K562 (cell line): ENCODE data around the gene BTG2. TPM values are rescaled to one million over a fixed set of nuclear protein-coding genes. Genes with fewer than 3 reads are reported as not detected.

ENCODE experiments used
- ARID3A ChIP-seq: IDR thresholded peaks from 2 replicates; pipeline ENCODE4 v1.6.1; 2012; ENCODE audit warnings: low read depth, low read length, improper control_type of control experiment, borderline replicate concordance
- ILF3 ChIP-seq: fragments of 450-650 bp; IDR thresholded peaks from 2 replicates; pipeline ENCODE4 v1.6.1; 2018; ENCODE audit warnings: antibody characterized with exemption, mild to moderate bottlenecking, moderate library complexity, borderline replicate concordance
- JUND ChIP-seq, 2 experiments: IDR thresholded peaks; 2 replicates in 1 of 2; 3 replicates in 1 of 2; pipeline ENCODE4 v1.6.1; 2011; ENCODE audit warnings: borderline replicate concordance in 2 of 2, low read depth in 2 of 2, low read length in 2 of 2, improper control_type of control experiment in 1 of 2, missing biosample characterization in 1 of 2, missing genetic modification characterization in 1 of 2, missing genetic modification reagents in 1 of 2
- KDM2B ChIP-seq: fragments of 250-450 bp; sonication (Bioruptor Pico); IDR thresholded peaks from 2 replicates; pipeline ENCODE4 v1.8.0; 2021; ENCODE audit warnings: mild to moderate bottlenecking, moderate library complexity
- MBD1 ChIP-seq: fragments of 250-450 bp; sonication (Bioruptor Pico); IDR thresholded peaks from 2 replicates; pipeline ENCODE4 v1.8.0; 2022; ENCODE audit warnings: inconsistent platforms
- MCM7 ChIP-seq, 2 experiments: fragments of 450-650 bp; IDR thresholded peaks; 2 replicates each; pipeline ENCODE4 v1.6.1; 2016 to 2018
- MTA1 ChIP-seq: fragments of 450-650 bp; IDR thresholded peaks from 2 replicates; pipeline ENCODE4 v1.6.1; 2017; ENCODE audit warnings: borderline replicate concordance
- RBFOX2 ChIP-seq: fragments of 200-400 bp; formaldehyde crosslinking; IDR thresholded peaks from 2 replicates; pipeline ENCODE4 v1.6.1; 2017; ENCODE audit warnings: low read depth, mild to moderate bottlenecking, low read length, moderate library complexity
- SETDB1 ChIP-seq: IDR thresholded peaks from one replicate; pipeline ENCODE4 v1.6.1; 2012; ENCODE audit warnings: low read length, control low read depth, inconsistent platforms
- TEAD1 ChIP-seq, 2 experiments: fragments of 450-650 bp in 1 of 2; sonication (generic) in 1 of 2; formaldehyde crosslinking; IDR thresholded peaks; 2 replicates each; pipeline versions ENCODE4 v1.4.0 to v1.8.0; 2020 to 2022; ENCODE audit warnings: mild to moderate bottlenecking in 2 of 2, missing genetic modification reagents in 1 of 2
- ZFP1 ChIP-seq: fragments of 450-650 bp; formaldehyde crosslinking; IDR thresholded peaks from 2 replicates; pipeline ENCODE4 v1.4.0; 2020; ENCODE audit warnings: mild to moderate bottlenecking, mixed read lengths
- ZNF121 ChIP-seq: sonication (generic); formaldehyde crosslinking; conservative IDR thresholded peaks from 2 replicates; pipeline ENCODE4 v1.8.0; 2022; ENCODE audit warnings: missing genetic modification reagents
- ZNF277 ChIP-seq: fragments of 250-450 bp; sonication (Bioruptor Pico); IDR thresholded peaks from 2 replicates; pipeline ENCODE4 v1.8.0; 2022; ENCODE audit warnings: inconsistent platforms, mild to moderate bottlenecking, moderate library complexity, borderline replicate concordance
- ZNF398 ChIP-seq: fragments of 250-450 bp; sonication (Bioruptor Pico); IDR thresholded peaks from 2 replicates; pipeline ENCODE4 v1.8.0; 2021; ENCODE audit warnings: moderate library complexity, mild to moderate bottlenecking, inconsistent platforms
- ZNF764 ChIP-seq: fragments of 250-450 bp; sonication (Bioruptor Pico); IDR thresholded peaks from 2 replicates; pipeline ENCODE4 v1.4.0; 2020; ENCODE audit warnings: low read depth, mild to moderate bottlenecking, moderate library complexity
- ZZZ3 ChIP-seq: fragments of 450-650 bp; IDR thresholded peaks from 2 replicates; pipeline ENCODE4 v1.6.1; 2016; ENCODE audit warnings: antibody characterized with exemption, mild to moderate bottlenecking, moderate library complexity
- polyA plus RNA-seq, 8 experiments: library from polyadenylated mRNA; depleted of rRNA in 4 of 8; stranded (reverse) in 5 of 8; unstranded in 3 of 8; fragments of >200 nt; fragmentation: Nextera tagmentation in 2 of 8; fragmentation: Illumina TruSeq in 1 of 8; extraction: Ambion mirVana in 2 of 8; extraction: Trizol in 1 of 8; gene quantifications; 2 replicates each; pipeline versions ENCODE4 v1.2.1 to v1.2.3, GENCODE V29; 2011 to 2014; ENCODE audit warnings: inconsistent platforms in 1 of 8, missing spikeins in 1 of 8
- total RNA-seq, 7 experiments: library from RNA; depleted of rRNA in 6 of 7; stranded (reverse); fragments of >200 nt in 6 of 7; fragmentation: Illumina TruSeq in 2 of 7; extraction: Trizol in 2 of 7; gene quantifications; 2 replicates each; pipeline versions ENCODE4 v1.2.1 to v1.2.3, GENCODE V29; 2011 to 2021; ENCODE audit warnings: low replicate concordance in 1 of 7
- TF ChIP-seq, protein P1 (sequence below): sonication (generic); formaldehyde crosslinking; IDR thresholded peaks from 2 replicates; pipeline ENCODE4 v1.8.0; 2022; ENCODE audit warnings: missing genetic modification reagents, mild to moderate bottlenecking, borderline replicate concordance

The BTG2 gene
- total and polyA plus RNA-seq, 9 of the 15 experiments (the other 6 are each of a cell fraction or from before 2014, with no cell fraction given), result 2.3 to 41.9 (median 8.7) TPM

DNA sequence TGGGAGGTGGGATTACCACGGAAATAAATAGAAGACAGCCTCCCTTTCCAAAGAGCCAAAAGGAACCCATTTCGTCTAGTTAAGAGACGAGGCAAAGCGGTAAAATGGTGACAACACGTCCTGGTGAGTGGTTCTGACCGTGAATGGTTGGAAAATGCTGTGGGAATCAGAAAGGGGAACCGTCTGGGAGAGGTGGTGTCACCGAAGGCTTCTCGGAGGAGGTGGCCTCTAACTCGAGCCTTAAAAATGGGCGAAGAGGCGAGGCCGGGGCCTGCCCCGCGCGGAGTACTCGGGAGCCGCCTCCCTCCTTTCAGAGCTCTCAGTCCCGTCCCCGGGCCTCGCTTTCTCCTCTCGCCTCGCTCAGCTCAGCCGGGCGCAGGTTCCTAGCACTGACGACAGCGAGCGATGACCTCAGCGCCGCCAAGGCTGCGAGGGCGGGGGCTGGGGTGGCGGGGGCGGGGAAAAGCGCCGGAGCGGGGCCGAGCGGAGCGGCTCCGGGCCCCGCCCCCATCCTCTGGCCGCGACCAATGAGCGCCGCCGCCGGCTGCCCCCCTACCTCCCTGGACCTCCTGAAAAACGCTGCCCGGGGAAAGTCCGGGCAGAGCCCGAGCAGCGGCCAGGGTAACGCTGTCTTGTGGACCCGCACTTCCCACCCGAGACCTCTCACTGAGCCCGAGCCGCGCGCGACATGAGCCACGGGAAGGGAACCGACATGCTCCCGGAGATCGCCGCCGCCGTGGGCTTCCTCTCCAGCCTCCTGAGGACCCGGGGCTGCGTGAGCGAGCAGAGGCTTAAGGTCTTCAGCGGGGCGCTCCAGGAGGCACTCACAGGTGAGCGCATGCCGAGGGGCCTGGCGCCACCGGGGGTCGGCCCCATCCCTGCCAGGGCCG is at the start of gene BTG2 (continued):
- TF ChIP-seq, protein P1, sequence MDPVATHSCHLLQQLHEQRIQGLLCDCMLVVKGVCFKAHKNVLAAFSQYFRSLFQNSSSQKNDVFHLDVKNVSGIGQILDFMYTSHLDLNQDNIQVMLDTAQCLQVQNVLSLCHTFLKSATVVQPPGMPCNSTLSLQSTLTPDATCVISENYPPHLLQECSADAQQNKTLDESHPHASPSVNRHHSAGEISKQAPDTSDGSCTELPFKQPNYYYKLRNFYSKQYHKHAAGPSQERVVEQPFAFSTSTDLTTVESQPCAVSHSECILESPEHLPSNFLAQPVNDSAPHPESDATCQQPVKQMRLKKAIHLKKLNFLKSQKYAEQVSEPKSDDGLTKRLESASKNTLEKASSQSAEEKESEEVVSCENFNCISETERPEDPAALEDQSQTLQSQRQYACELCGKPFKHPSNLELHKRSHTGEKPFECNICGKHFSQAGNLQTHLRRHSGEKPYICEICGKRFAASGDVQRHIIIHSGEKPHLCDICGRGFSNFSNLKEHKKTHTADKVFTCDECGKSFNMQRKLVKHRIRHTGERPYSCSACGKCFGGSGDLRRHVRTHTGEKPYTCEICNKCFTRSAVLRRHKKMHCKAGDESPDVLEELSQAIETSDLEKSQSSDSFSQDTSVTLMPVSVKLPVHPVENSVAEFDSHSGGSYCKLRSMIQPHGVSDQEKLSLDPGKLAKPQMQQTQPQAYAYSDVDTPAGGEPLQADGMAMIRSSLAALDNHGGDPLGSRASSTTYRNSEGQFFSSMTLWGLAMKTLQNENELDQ (CRISPR knock-in tag), result peak; percentile 47; the same call in 1 of the 2 replicates
- TF ChIP-seq TEAD1 (CRISPR knock-in tag; IDR thresholded peaks at IDR 0.05) (peak in 1 of 2 experiments; percentile 11; a peak in 1 of 4 replicates), KDM2B (CRISPR knock-in tag) (peak; percentile 92), ZNF277 (CRISPR knock-in tag) (no peak), ZNF398 (no peak), ZZZ3 (no peak), SETDB1 (no peak), JUND (IDR thresholded peaks at IDR 0.05; ENCODE audit: borderline replicate concordance, low read depth, low read length) (peak; percentile 92), JUND (tag; IDR thresholded peaks at IDR 0.05; ENCODE audit: borderline replicate concordance, low read depth, low read length) (peak; percentile 93; the same call in 2 of the 3 replicates), ZNF121 (CRISPR knock-in tag) (no peak), ARID3A (no peak), ILF3 (no peak), RBFOX2 (peak; percentile 94), MCM7 (IDR thresholded peaks at IDR 0.05) (no peak), ZFP1 (CRISPR knock-in tag) (no peak), ZNF764 (CRISPR knock-in tag) (no peak), MBD1 (CRISPR knock-in tag) (no peak), MTA1 (0 out of 2 replicates have a peak, but pooled peaks have one; percentile 19)
